ENCODE measurements around the gene ATF7IP.

The ATF7IP gene

DNA sequence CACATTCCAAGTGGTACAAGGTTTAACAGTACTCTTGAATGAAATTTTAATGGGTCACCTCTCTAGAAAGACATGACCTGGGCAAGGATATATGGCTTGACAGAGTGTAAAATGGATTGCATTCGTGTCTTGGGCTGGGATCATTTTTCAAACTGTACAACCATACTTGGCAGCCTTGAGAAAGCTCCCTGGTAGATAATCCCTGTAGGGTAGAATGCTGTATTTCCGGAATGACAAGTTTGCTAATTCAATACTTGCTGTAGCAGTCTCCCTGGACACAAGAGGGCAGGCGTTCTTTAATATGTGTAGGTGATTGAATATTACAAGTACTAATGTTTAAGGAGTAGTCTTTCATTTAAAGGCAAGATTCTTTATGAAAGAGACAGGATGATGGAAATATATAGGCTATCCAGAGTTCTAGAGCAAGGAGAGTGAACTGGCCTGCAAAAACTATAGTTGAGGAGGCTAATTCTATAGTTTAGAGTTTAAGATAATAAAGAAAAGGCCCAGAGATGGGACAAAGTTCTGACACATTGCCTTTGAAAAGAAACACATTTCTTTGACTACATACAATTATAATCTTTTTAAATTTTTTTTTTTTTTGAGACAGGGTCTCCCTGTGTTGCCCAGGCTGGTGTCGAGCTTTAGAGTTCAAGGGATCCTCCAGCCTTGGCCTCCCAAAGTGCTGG is 148.8 kb downstream of the ATF7IP start:
- Histone ChIP-seq H3K36me3 (ENCODE audit: low read depth) (no peaks in the 10 kb centered on the region), H3K27me3 (ENCODE audit: insufficient read depth, poor library complexity, severe bottlenecking) (no peaks in the 10 kb centered on the region), H3K27ac (ENCODE audit: poor library complexity, severe bottlenecking) (peak overlapping the region; percentile 24), H3K4me3 (ENCODE audit: severe bottlenecking) (no peak overlapping the region), H3K4me1 (ENCODE audit: insufficient read depth, poor library complexity, severe bottlenecking) (peaks cover 15% of the 10 kb centered on the region), H3K9me3 (ENCODE audit: severe bottlenecking) (no peaks in the 10 kb centered on the region)
- DNase-seq (ENCODE audit: low spot score), result no peak
- TF ChIP-seq, protein P1, sequence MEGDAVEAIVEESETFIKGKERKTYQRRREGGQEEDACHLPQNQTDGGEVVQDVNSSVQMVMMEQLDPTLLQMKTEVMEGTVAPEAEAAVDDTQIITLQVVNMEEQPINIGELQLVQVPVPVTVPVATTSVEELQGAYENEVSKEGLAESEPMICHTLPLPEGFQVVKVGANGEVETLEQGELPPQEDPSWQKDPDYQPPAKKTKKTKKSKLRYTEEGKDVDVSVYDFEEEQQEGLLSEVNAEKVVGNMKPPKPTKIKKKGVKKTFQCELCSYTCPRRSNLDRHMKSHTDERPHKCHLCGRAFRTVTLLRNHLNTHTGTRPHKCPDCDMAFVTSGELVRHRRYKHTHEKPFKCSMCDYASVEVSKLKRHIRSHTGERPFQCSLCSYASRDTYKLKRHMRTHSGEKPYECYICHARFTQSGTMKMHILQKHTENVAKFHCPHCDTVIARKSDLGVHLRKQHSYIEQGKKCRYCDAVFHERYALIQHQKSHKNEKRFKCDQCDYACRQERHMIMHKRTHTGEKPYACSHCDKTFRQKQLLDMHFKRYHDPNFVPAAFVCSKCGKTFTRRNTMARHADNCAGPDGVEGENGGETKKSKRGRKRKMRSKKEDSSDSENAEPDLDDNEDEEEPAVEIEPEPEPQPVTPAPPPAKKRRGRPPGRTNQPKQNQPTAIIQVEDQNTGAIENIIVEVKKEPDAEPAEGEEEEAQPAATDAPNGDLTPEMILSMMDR (IDR thresholded peaks at IDR 0.05; ENCODE audit: poor library complexity, severe bottlenecking), result peak; percentile 50
- peak; percentile 84 for ATAC-seq (ENCODE audit: low read depth)

DNA sequence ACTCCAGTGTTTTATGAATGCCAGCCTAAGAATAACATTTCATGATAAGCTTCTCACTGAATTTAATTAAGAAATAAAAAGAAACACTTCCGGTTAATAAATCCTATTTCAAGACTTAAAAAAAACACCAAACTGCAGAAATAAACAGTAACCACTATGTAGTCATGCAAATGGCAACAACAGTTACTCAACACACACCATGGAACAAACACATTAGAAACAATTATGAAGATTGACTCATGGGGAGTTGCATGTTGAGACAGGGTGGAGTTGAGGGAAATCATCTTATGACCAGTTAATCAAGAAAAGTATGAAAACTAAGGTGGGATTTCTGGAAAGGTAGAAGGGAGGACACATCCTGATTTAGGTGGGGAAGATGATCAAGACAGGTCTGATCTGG is 149.5 kb downstream of the ATF7IP start:
- Histone ChIP-seq H3K4me3 (ENCODE audit: severe bottlenecking) (no peak overlapping the region), H3K27me3 (ENCODE audit: insufficient read depth, poor library complexity, severe bottlenecking) (no peaks in the 10 kb centered on the region), H3K4me1 (ENCODE audit: insufficient read depth, poor library complexity, severe bottlenecking) (peaks cover 15% of the 10 kb centered on the region), H3K36me3 (ENCODE audit: low read depth) (no peaks in the 10 kb centered on the region), H3K27ac (ENCODE audit: poor library complexity, severe bottlenecking) (peak overlapping the region; percentile 24), H3K9me3 (ENCODE audit: severe bottlenecking) (no peaks in the 10 kb centered on the region)
- ATAC-seq (ENCODE audit: low read depth), result peak; percentile 69; the same call in 2 of the 3 replicates
- no peak for DNase-seq (ENCODE audit: low spot score)
- TF ChIP-seq, protein P1 (IDR thresholded peaks at IDR 0.05; ENCODE audit: poor library complexity, severe bottlenecking), result no peak

DNA sequence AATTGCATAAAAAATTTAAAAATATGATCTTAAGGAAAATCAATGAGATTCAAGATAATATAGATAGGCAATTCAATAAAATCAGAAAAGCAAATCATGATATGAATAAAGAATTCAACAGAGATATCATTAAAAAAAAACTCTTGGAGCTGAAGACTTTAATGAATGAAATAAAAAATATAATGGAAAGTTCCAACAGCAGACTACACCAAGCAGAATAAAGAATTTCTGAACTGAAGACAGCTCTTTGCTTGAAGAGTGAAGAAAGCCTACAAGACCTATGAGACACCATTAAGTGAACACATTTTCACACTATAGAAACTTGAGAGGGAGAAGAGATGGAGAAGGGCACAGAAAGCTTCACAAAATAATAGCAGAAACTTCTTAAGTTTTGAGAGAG is 156.3 kb downstream of the ATF7IP start:
- no peak for ATAC-seq (ENCODE audit: low read depth)
- H3K4me3 ChIP-seq (ENCODE audit: severe bottlenecking), result no peak overlapping the region
- TF ChIP-seq, protein P1 (IDR thresholded peaks at IDR 0.05; ENCODE audit: poor library complexity, severe bottlenecking), result no peak

DNA sequence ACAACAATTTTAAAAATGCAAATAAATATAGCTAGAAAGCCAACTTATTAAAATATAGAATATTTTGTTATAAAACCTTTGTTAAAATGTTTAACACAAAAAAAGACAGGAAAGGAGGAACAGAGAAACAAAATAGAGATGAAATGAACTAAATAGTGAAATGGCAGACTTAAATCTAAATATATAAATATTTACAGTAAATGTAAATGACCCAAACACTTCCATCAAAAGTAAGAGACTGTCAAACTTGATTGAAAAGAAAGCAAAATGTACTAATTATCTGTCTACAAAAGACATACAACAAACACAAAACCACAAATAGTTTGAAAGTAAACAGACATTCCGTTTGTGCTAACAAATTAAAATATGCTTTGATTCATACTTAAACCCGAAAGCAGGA is 160.5 kb downstream of the ATF7IP start:
- TF ChIP-seq, protein P1 (IDR thresholded peaks at IDR 0.05; ENCODE audit: poor library complexity, severe bottlenecking), result no peak
- no peak overlapping the region for H3K4me3 ChIP-seq (ENCODE audit: severe bottlenecking)
- H3K27me3 ChIP-seq (ENCODE audit: insufficient read depth, poor library complexity, severe bottlenecking), result no peaks in the 10 kb centered on the region
- no peaks in the 10 kb centered on the region for H3K9me3 ChIP-seq (ENCODE audit: severe bottlenecking)
- no peak overlapping the region for H3K27ac ChIP-seq (ENCODE audit: poor library complexity, severe bottlenecking)
- no peaks in the 10 kb centered on the region for H3K36me3 ChIP-seq (ENCODE audit: low read depth)
- no peaks in the 10 kb centered on the region for H3K4me1 ChIP-seq (ENCODE audit: insufficient read depth, poor library complexity, severe bottlenecking)
- DNase-seq (ENCODE audit: low spot score) (no peak), ATAC-seq (ENCODE audit: low read depth) (no peak)

More for the DNA sequence above, 156.3 kb downstream of the ATF7IP start:
- H3K36me3 ChIP-seq (ENCODE audit: low read depth), result no peaks in the 10 kb centered on the region
- no peaks in the 10 kb centered on the region for H3K9me3 ChIP-seq (ENCODE audit: severe bottlenecking)
- H3K4me1 ChIP-seq (ENCODE audit: insufficient read depth, poor library complexity, severe bottlenecking), result no peaks in the 10 kb centered on the region
- DNase-seq (ENCODE audit: low spot score), result no peak
- H3K27ac ChIP-seq (ENCODE audit: poor library complexity, severe bottlenecking), result no peak overlapping the region
- H3K27me3 ChIP-seq (ENCODE audit: insufficient read depth, poor library complexity, severe bottlenecking), result no peaks in the 10 kb centered on the region

DNA sequence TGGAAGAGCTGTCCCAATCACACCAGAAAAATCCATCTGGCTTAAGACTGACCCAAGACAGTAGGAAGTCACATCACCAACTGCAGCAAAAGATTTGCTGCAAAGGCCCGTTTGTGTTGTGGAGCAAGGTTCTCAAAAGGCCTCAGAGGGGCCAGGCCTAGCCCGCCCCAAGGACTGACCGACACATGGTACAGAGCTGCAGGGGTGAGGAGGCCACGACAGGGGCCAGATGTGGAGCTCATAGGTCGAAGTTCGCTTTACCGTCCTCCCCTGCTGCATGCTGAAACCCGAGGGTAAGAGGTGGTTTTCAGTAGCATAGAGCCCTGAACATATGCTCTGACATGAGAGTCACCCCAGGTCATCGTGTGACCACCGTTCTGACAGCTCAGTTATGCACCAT is 166.7 kb downstream of the ATF7IP start:
- ATAC-seq (ENCODE audit: low read depth), result no peak
- H3K4me3 ChIP-seq (ENCODE audit: severe bottlenecking), result no peak overlapping the region
- no peaks in the 10 kb centered on the region for H3K27me3 ChIP-seq (ENCODE audit: insufficient read depth, poor library complexity, severe bottlenecking)
- H3K27ac ChIP-seq (ENCODE audit: poor library complexity, severe bottlenecking), result no peak overlapping the region
- DNase-seq (ENCODE audit: low spot score), result no peak
- H3K9me3 ChIP-seq (ENCODE audit: severe bottlenecking), result no peaks in the 10 kb centered on the region
- H3K36me3 ChIP-seq (ENCODE audit: low read depth), result no peaks in the 10 kb centered on the region
- TF ChIP-seq, protein P1 (IDR thresholded peaks at IDR 0.05; ENCODE audit: poor library complexity, severe bottlenecking), result no peak
- H3K4me1 ChIP-seq (ENCODE audit: insufficient read depth, poor library complexity, severe bottlenecking), result no peaks in the 10 kb centered on the region
